ENCODE results near the gene LPAR6. TPM values are rescaled to one million over a fixed set of nuclear protein-coding genes. Genes with fewer than 3 reads are reported as not detected.
A peak's percentile ranks its signal among the peaks of the same experiment; 100 is the strongest.

The LPAR6 gene
- total RNA-seq, 1 experiment from 2014 or later = 3.6 TPM

- CTCF ChIA-PET = no interaction called here
- no peaks in the 10 kb centered on the region for H3K36me3 ChIP-seq (ENCODE audit: low read depth, low read length)
- no peak overlapping the region for H3K4me3 ChIP-seq (ENCODE audit: low read length)
- no peaks in the 10 kb centered on the region for H3K9me3 ChIP-seq (ENCODE audit: low read length)
- ATAC-seq = no peak
- intact Hi-C loops (cut with micrococcal nuclease) = loop anchor here (5.0 kb wide), 2 partner anchors 118 to 148 kb away; partner anchors contain the start of gene RCBTB2
- no peak overlapping the region for H3K4me2 ChIP-seq (ENCODE audit: low read length)
- no peak for DNase-seq
- no peak overlapping the region for H3K9ac ChIP-seq (ENCODE audit: low read length)
- no peak overlapping the region for H2AFZ ChIP-seq (ENCODE audit: low read length)
- H3K4me1 ChIP-seq (ENCODE audit: insufficient read depth, low read length) = peaks cover 26% of the 10 kb centered on the region
- POLR2A ChIA-PET (ENCODE audit: unreplicated experiment) = no interaction called here
- H4K20me1 ChIP-seq (ENCODE audit: low read length) = no peaks in the 10 kb centered on the region
- H3K9me2 ChIP-seq (replicated peaks; ENCODE audit: low read length) = no peaks in the 10 kb centered on the region
- no peak for TF ChIP-seq CTCF (conservative IDR thresholded peaks at IDR 0.05; ENCODE audit: low read depth, low read length)
- TF ChIP-seq EZH2phosphoT487 (IDR thresholded peaks at IDR 0.05; ENCODE audit: borderline replicate concordance, low read length) = no peak
- TF ChIP-seq EZH2 (IDR thresholded peaks at IDR 0.05; ENCODE audit: low read length, unreplicated experiment) = no peak
- H3K27me3 ChIP-seq (ENCODE audit: low read length) = no peaks in the 10 kb centered on the region
- BruUV-seq (replicated peaks) = no TSS peak
- peaks cover 7% of the 10 kb centered on the region for H3F3A ChIP-seq (ENCODE audit: low read length, unreplicated experiment)
- H3K79me2 ChIP-seq (ENCODE audit: low read length) = peaks cover 32% of the 10 kb centered on the region
- peak overlapping the region; percentile 87 for H3K27ac ChIP-seq (ENCODE audit: low read length)
Observed at GRCh38 chr13:48414501-48414900, 1.6 kb upstream of the LPAR6 start.

GRCh38 chr13:48411841-48412531, 927 bp downstream of the LPAR6 start:
- TF ChIP-seq EZH2phosphoT487 (IDR thresholded peaks at IDR 0.05; ENCODE audit: borderline replicate concordance, low read length) (no peak), CTCF (conservative IDR thresholded peaks at IDR 0.05; ENCODE audit: low read depth, low read length) (no peak), EZH2 (IDR thresholded peaks at IDR 0.05; ENCODE audit: low read length, unreplicated experiment) (no peak)
- Histone ChIP-seq H3K4me2 (ENCODE audit: low read length) (peak overlapping the region; percentile 88), H2AFZ (ENCODE audit: low read length) (peak overlapping the region; percentile 45), H3K27ac (ENCODE audit: low read length) (peak overlapping the region; percentile 72), H3K36me3 (ENCODE audit: low read depth, low read length) (no peaks in the 10 kb centered on the region), H3K9ac (ENCODE audit: low read length) (peak overlapping the region; percentile 75), H3K9me2 (replicated peaks; ENCODE audit: low read length) (no peaks in the 10 kb centered on the region), H3K9me3 (ENCODE audit: low read length) (no peaks in the 10 kb centered on the region), H3K4me1 (ENCODE audit: insufficient read depth, low read length) (peaks cover 26% of the 10 kb centered on the region), H3K79me2 (ENCODE audit: low read length) (peaks cover 36% of the 10 kb centered on the region), H3K27me3 (ENCODE audit: low read length) (no peaks in the 10 kb centered on the region), H4K20me1 (ENCODE audit: low read length) (no peaks in the 10 kb centered on the region), H3F3A (ENCODE audit: low read length, unreplicated experiment) (peaks cover 7% of the 10 kb centered on the region), H3K4me3 (ENCODE audit: low read length) (peak overlapping the region; percentile 73)
- ATAC-seq (peak; percentile 41), DNase-seq (peak; percentile 32)
- BruUV-seq (replicated peaks) = no TSS peak
- ChIA-PET POLR2A (ENCODE audit: unreplicated experiment) (interaction anchor here (0.6 kb wide), 1 partner anchor 121 kb away, joined by 5 read pairs; the partner anchor contains the start of gene RCBTB2), CTCF (no interaction called here)
- intact Hi-C loops (cut with micrococcal nuclease) = loop anchor here (2.0 to 5.0 kb wide), 3 partner anchors 37 to 150 kb away; partner anchors contain the start of gene RCBTB2

All from PC-3 (cell line).